GM19463 (cell line): ENCODE results near the gene CCDC71.
A peak's percentile ranks its signal among the peaks of the same experiment; 100 is the strongest.

Source experiments
- ATAC-seq: cut with Tn5 transposase; IDR thresholded peaks from one replicate; pipeline ENCODE4 v1.9.1; 2021; ENCODE audit warnings: mild to moderate bottlenecking, moderate library complexity; ENCODE audit not compliant: unreplicated experiment

The CCDC71 gene

DNA sequence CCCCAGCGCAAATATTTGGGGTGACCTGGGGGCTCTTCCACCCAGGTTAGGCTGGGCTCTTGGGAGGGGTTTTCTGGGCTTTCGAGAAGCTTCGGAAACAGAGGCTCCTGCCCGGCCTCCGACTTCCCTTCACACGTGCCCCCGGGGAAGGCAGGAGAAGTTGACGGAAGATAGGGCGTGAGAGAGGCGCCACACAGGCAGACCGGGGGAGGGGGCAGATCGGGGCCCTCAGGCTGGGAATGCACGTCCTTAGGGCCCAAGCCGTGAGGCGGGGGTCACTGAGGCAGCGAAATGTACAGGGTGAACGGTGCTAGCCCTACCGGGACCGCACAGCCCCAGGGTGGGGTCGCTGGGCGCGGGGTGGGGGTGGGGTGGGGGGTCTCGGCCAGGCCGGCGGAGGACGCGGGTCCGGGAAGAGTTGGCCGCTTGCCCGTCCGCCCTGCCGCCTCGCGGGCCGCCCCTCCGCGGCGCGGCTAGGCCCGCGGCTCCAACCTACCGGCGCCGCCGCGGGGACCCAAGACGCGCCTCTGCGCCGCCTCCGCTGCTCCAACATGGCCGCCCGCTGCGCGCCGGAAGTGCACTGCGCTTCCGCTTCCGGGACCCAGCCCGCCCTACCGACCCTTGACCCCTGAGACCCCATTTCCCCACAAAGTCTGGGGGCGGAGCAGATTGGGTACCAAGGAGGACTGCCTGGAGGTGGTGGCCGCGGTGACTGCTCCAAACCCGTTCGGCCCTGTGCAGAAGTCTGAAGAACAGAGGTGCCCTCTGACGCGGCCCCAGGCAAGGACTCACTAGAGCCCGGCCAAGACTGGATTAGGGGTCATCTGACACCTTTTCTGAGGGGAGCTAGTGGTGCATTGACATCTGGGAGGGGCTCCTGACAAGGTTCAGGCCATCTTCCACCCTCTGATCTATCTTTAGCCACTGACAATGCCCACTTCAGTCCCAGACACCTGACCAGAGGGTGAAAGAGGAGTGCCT is at the start of gene CCDC71:
Gene CCDC71 (minus strand): TSS at position 561 of the 981 bp plus-strand sequence. CDS start 2,123 bp downstream, outside the sequence.
- ATAC-seq: peak; percentile 71

DNA sequence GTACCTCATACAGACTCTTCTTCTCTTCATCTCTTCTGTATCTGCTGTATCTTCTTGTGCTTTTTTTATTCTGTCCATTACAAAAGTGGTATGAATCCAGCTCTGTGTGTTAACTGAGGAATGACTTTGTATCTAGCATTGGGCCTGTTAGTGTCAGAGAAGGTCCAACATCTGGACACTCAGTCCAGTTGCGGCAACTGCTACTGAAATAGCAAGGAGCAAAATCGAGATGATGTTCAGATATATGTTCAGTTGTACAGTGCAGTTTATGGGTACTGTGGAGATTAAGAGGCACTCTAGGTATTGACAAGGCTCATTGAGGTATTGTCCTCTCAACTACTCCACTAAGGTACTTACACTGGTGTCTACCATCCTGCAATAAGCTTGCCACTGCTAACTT is 47.9 kb upstream of the CCDC71 start:
- ATAC-seq: no peak

DNA sequence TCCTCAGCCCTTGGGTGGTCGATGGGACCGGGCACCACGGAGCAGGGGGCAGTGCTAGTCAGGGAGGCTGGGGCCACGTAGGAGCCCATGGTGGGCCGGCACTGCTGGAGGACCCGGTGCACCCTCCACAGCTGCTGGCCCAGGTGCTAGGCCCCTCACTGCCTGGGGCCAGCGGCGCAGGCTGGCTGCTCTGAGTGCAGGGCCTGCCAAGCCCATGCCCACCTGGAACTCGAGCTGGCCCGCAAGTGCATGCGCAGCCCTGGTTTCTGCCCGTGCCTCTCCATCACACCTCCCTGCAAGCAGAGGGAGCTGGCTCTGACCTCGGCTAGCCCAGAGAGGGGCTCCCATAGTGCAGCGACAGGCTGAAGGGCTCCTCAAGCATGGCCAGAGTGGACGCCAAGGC is 47.4 kb upstream of the CCDC71 start:
- no peak for ATAC-seq

DNA sequence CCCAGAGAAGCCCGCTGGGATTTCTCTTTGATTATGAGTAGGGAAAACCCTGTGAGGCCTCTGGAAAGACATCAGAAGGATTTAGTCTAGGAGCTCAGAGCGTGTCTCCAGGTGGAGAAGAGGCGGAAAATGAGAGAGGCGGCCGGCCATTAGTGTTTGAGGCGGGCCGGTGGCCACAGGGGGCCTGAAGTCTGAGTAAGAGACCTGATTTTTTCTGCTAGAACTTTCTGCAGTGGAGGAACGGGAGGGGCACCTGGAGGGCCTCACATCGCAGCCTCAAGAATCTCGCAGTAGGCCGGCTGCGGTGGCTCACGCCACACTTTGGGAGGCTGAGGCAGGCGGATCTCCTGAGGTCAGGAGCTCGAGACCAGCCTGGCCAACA is 33.8 kb upstream of the CCDC71 start:
- no peak for ATAC-seq

DNA sequence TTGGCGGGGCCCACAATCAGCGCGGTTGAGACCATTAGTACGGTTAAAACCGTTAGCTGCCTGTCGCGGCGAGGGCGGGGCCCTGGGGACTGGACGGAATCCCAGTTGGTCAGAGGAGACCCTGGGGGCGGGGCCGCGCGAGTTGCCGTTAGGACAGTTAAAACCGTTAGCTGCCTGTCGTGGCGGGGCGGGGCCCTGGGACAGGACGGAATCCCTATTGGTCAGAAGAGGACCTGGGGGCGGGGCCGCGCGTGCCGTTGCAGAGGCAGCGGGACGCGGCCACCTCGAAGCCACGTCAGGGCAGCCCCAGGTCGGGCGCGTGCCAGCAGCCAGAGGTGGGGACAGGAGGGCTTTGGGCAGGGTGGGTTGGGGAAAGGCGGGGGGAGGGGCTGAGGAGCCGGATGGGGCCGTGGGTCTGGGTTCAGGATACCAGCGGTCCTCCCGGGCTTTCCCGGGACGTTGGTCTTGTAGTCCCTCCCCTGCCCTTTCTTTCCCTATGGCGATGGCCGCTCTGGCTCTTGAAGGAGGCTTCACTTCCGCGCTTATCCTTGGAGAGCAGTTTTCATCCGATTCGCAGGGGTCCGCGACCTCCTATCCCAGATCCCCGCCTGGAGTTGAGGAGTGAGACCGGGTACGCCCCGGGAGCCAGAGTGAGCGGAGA is 33.2 kb upstream of the CCDC71 start:
- no peak for ATAC-seq

DNA sequence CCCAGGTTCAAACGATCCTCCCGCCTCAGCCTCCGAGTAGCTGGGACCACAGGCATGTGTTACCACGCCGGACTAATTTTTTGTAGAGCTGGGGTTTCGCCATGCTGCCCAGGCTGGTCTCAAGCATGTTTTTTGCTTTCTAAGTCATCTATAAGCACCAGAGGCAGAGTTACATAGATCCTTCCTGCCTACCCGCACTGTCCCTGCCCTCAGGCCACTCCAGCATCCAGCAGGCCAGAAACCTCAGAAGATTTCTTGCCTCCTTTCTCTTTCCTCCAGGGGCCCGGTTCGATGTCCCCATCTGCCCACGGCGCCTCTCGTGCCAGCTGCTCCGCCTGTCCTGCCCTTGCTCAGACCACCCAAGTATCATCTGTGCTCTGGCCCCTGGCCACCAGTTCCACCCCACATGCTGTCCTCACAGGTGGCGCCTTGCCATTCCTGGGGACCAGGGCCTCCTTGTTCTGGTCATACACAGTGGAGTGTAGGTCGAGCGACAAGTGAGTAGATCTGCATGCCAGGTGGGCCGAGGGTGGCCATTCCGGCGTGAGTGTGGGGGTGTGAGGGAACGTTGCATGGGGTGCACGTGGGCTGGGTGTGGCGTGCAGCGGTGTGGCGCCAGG is 32.6 kb upstream of the CCDC71 start:
- no peak for ATAC-seq

DNA sequence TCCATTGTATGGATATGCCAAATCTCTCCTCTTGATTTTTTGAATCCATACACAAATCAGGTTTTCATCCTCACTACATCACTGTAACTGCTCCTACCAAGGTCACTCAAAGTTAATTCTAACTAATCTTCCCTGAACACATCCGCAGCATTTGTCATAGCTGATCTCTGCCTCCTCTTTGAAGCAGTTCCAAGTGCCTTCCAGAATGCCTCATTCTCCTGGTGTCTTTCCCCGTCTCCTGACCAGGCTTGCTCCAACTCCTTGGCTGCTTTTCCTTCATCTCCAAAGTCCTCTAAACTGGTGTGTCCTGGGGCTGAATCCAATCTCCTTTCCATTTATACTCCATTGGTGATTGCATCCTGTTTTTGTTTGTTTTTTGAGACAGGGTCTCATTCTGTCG is 32.0 kb upstream of the CCDC71 start:
- no peak for ATAC-seq

DNA sequence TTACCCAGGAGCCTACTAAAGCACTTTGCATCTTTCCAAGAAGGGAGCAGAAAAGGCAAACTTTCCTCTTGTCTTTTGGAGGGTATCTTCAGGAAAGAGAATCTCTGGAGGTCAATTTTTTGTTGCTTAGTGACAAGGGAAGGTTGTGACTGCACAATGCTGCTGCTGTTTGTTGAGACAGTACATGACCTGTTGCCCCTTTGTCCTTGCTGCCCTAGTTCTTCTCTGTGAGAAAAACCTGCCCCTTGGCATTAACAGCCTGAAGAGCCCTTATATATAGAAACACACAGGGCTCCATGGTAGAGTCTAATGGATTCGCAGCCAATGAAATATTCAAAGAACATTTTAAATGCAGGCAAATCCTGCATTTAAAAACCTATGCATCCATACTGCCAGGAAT is 25.6 kb upstream of the CCDC71 start:
- no peak for ATAC-seq

DNA sequence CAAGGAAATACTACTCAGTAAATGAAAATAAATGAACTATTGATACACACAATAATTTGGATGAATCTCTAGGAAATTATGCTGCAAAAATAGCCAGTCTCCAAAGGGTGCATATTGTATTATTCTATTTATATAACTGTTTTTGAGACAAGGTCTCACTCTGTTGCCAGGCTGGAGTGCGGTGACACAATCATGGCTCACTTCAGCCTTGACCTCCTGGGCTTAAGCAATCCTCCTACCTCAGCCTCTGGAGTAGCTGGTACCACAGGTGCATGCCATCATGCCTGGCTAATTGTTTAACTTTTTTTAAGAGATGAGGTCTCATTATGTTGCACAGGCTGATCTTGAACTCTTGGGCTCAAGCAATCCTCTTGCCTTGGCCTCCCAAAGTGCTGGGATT is 17.7 kb upstream of the CCDC71 start:
- no peak for ATAC-seq

DNA sequence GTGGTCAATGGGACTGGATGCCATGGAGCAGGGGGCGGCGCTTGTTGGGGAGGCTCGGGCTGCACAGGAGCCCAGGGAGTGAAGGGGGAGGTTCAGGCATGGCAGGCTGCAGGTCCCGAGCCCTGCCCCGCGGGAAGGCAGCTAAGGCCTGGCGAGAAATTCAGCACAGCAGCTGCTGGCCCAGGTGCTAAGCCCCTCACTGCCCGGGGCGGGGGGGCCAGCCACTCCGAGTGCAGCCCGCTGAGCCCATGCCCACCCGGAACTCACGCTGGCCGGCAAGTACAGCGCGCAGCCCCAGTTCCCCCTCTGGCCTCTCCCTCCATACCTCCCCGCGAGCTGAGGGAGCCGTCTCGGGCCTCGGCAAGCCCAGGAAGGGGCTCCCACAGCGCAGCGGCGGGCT is 16.6 kb upstream of the CCDC71 start:
- ATAC-seq: no peak

DNA sequence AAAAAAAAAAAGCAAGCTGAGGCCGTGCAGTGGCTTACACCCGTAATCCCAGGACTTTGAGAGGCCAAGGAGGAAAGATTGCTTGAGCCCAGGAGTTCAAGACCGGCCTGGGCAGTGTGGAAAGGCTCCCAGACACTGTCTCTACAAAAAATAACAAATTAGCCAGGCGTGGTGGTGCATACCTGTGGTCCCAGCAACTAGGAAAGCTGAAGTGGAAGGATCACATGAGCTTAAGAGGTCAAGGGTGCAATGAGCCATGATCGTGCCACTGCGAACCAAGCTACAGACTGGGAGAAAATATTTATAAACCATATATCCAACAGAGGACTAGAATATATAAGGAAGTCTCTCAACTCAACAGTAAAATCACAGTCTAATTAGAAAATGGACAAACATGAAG is 15.2 kb upstream of the CCDC71 start:
- no peak for ATAC-seq

DNA sequence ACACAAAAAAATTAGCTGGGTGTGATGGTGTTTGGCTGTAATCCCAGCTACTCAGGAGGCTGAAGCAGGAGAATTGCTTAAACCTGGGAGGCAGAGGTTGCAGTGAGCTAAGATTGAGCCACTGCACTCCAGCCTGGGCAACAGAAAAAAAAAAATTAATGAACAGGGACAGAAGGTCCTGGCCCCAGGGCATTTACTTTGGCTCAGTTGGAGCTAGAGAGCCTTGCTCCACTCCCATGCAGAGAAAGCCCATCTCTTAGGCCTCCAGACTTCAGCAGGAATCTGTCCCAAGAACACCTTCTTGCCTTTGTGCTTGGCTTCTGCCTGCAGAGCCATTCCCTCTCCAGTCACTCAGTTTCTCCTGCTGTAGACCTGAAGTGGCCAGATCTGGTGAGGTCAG is 14.0 kb upstream of the CCDC71 start:
- no peak for ATAC-seq

DNA sequence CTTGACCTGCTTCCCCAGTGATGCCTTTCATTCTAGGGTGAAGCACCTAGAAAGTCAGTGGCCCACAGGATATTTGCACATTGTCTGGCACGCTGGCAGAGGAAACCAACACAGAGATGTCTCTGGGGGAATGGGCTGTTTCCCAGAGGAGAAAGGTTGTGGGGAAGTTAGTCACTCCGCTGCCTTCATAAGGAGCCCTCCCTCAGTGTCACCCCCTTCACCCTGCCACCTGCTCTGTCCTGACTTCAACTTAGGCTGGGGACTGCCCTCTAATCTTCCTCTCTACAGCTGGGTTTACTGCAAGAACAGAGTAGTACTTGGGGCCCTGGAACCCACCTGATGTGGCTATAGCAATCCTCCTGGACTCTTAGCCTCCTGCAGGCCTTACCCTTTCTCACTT is 10.9 kb upstream of the CCDC71 start:
- no peak for ATAC-seq

DNA sequence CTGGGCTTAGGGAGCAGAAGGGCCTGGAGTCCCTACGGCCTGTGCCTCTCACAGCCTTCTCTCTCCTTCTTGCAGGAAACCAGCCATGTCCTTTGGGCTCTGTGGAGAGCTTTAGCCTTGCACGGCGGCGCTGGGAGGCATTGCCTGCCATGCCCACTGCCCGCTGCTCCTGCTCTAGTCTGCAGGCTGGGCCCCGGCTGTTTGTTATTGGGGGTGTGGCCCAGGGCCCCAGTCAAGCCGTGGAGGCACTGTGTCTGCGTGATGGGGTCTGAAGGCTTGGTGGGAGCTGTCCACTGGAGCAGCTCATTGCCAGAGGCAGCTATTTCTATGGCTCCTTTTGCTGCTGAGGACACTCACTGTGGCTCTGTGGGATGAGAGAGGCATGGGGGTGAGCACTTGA is 9.4 kb upstream of the CCDC71 start:
- ATAC-seq: no peak

DNA sequence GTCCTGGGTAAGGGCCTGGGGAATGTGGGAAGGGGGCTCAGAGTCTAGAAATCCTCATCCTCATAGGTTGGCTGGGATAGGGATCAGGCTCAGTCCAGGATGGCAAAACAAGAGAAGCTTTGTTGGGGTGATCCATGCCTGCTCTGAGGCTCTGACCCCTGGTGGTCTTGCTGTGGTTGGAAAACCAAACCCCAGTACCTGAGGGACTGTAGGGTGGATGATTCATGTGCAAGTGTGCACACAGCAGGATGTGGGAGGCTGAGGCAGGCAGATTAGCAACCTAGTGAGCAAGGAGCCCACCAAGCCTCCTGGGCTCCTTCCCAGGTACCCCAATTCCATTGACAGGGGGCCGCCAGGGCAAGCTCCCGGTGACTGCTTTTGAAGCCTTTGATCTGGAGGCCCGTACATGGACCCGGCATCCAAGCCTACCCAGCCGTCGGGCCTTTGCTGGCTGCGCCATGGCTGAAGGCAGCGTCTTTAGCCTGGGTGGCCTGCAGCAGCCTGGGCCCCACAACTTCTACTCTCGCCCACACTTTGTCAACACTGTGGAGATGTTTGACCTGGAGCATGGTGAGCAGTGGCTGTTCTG is 8.4 kb upstream of the CCDC71 start:
- ATAC-seq: no peak

DNA sequence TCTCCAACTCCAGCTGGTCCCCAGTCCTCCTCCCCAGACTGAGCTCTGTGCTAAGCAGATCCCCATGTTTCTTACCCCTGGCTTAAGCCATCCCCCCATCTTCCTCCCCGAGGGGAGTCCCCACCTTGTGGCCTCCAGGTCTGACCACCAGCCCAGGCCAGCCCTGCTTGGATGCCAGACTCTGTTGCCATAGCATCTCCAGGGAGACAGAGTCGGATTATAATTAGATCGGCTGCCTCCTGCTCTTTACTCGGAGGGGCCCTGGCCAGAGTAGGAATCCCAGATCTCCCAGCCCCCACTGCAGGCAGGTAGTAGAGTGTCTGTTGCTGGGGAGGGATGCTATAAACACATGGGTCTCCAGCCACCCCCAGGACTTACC is 7.7 kb upstream of the CCDC71 start:
- ATAC-seq: no peak

DNA sequence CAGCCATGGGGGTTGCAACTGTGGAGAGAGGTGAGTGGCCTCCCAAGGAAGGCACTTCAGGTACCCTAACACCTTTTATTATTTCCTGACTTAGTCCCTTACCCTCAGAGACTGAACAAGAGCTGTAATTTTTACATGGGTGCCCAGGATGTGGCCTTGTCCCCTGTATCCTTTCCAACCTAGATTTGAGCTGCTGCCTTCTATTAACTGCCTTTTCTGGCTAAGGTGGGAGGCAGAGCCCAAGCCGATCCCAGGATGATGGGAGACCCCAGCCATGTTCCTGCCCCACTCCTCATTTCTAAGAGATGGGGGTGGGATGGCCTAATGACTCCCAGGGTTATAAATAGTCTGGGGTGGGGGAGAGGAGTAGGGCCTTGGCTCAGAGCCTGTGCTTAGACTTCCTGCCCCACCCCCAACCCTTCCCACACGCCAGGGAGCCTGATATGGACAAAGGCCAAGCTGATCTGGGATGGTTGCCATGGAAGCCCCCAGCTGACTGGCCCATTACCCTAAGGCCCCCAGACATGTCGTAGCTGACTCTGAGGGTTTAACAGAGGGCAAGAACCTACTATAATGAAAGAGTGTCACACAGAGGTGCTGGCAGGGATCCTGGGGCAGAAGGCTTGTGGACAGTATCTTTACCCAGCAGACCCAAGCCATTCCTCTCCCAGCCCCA is 7.1 kb upstream of the CCDC71 start:
- no peak for ATAC-seq

DNA sequence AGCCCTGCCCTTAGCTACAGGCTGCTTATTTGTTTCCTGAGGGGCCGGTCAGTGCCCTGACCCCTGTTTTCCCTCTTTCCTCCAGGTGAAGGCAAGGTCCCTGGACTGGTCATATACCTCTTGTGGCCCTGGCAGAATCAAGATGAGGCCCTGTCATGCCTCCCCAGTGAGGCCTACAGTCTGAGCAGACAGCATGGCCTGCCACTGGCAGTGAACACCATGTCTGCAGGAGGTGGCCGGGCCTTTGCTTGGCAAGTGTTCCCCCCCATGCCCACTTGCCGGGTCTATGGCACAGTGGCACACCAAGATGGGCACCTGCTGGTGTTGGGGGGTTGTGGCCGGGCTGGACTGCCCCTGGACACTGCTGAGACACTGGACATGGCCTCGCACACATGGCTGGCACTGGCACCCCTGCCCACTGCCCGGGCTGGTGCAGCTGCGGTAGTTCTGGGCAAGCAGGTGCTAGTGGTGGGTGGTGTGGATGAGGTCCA is 6.5 kb upstream of the CCDC71 start:
- ATAC-seq: no peak

DNA sequence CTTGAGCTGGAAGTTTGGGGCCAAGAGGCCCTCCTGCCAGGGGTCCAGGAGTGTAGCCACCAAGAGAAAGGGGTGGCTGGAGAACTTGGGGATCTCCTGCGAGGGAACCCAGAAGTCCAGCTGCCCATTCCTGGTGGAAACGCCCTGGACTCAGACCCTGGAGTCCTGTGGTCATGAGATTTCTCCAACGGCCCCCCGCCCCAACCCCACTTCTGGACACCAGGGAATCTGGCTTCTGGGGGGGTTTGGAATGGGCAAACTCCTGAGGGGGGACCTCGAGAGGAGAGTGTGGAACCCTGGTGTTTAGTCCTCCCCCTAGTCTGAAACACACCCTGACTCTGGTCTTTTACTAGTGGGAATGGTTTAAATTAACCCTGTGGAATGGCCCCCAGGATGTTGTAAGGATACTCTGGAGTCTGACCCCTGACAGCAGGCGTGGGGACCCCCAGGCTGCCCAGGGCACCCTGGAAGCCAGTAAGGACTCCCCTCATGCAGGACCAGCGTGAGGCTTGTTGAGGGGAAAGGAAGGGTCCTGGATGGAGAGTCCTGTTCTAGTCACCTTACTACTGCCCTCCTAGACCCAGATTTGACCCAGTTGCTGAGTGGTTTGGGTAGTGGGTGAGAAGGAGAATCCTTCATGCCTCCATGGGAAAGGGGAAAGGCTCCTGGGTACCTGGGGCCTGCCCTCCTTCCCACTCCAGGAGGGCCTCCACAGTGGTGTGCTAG is 5.8 kb upstream of the CCDC71 start:
- no peak for ATAC-seq

DNA sequence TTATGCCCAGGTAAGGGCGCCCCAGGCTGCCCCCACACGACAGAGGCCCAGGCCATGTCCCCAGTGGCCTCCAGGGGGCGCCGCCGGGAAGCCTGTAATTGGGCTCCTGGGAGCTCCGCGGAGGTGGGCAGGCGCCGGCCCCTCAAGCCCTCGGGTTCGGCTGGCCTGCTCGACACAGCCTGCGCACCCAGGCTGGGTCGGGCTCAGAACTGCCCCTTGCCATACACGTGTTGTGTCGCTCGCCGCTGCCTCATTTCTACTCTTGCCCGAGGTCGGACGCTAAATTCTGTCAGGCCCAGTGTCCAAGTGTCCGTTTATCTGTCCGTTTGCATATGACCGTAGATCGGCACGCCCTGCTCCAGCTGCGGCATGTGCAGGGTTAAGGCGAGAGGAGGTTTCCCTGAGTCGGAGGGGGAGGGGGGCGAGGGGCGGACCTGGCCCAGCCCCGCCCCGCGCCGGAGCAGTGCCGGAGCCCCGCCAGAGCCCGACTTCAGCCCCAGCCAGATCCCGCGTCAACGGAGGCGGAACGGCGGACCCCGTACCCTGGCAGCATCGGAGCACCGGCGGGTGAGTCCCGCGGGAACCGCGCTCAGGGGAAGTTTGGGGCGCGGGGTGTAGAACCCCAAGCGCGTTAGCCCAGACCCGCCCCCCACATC is 5.1 kb upstream of the CCDC71 start, which contains the start of gene KLHDC8B:
Gene KLHDC8B (plus strand): TSS at position 480 of the 656 bp plus-strand sequence. CDS start 1,172 bp downstream, outside the sequence.
- ATAC-seq: peak; percentile 73
